CD4-positive, CD25-positive, alpha-beta regulatory T cell (primary cell): Measurements from ENCODE around the gene PATJ. TPM values are rescaled to one million over a fixed set of nuclear protein-coding genes. Genes with fewer than 3 reads are reported as not detected.
A peak's percentile ranks its signal among the peaks of the same experiment; 100 is the strongest.

ENCODE experiments used
- ATAC-seq, 2 donors: fragments of 150-1000 bp; cut with Tn5 transposase; one replicate each; pipeline ENCODE4 v1.10.0; 2021; ENCODE audit warnings: low read depth in 2 of 2, moderate number of reproducible peaks in 2 of 2, moderate library complexity in 1 of 2
- DNase-seq, 3 donors: peaks; one replicate each; pipeline versions ENCODE4 v3.0.0 to v3.0.0-alpha.2; 2012 to 2022; ENCODE audit warnings: mixed read lengths in 1 of 3
- H3K27ac ChIP-seq: one replicate; pipeline ENCODE4 v1.7.0; 2013; ENCODE audit warnings: mild to moderate bottlenecking, low read length; ENCODE audit not compliant: insufficient read depth, poor library complexity, severe bottlenecking
- H3K27me3 ChIP-seq: one replicate; pipeline ENCODE4 v1.7.0; 2013; ENCODE audit warnings: low read length; ENCODE audit not compliant: control insufficient read depth, insufficient read depth
- H3K36me3 ChIP-seq: one replicate; pipeline ENCODE4 v1.7.0; 2013; ENCODE audit warnings: mild to moderate bottlenecking, low read length, moderate library complexity; ENCODE audit not compliant: control insufficient read depth, insufficient read depth
- H3K4me1 ChIP-seq: 2 replicates; pipeline ENCODE4 v1.7.0; 2013; ENCODE audit warnings: mild to moderate bottlenecking, low read length; ENCODE audit not compliant: insufficient read depth, control insufficient read depth, poor library complexity, severe bottlenecking
- H3K4me3 ChIP-seq: one replicate; pipeline ENCODE4 v1.7.0; 2013; ENCODE audit warnings: low read depth, mild to moderate bottlenecking, low read length, moderate library complexity
- H3K9me3 ChIP-seq, 2 experiments: 1 replicate in 1 of 2; 2 replicates in 1 of 2; pipeline ENCODE4 v1.7.0; 2013; ENCODE audit warnings: low read length in 2 of 2, mild to moderate bottlenecking in 1 of 2, moderate library complexity in 1 of 2; ENCODE audit not compliant: control insufficient read depth in 2 of 2
- H3K27ac Mint-ChIP-seq, 3 donors: one replicate each; pipeline ENCODE4 v1.8.0; 2020 to 2022; ENCODE audit warnings: mild to moderate bottlenecking in 3 of 3, mixed read lengths in 3 of 3, moderate library complexity in 2 of 3
- H3K27me3 Mint-ChIP-seq: one replicate; pipeline ENCODE4 v1.8.0; 2022; ENCODE audit warnings: mild to moderate bottlenecking, mixed read lengths
- H3K36me3 Mint-ChIP-seq: one replicate; pipeline ENCODE4 v1.8.0; 2020; ENCODE audit warnings: mixed read lengths
- H3K4me1 Mint-ChIP-seq, 4 donors: one replicate each; pipeline ENCODE4 v1.8.0; 2020 to 2022; ENCODE audit warnings: mixed read lengths in 4 of 4, mild to moderate bottlenecking in 1 of 4
- H3K4me3 Mint-ChIP-seq, 4 donors: one replicate each; pipeline ENCODE4 v1.8.0; 2020 to 2022; ENCODE audit warnings: mild to moderate bottlenecking in 4 of 4, mixed read lengths in 4 of 4, moderate library complexity in 3 of 4
- H3K9me3 Mint-ChIP-seq, 7 donors: one replicate each; pipeline ENCODE4 v1.8.0; 2020 to 2022; ENCODE audit warnings: mixed read lengths in 7 of 7, mild to moderate bottlenecking in 3 of 7, moderate library complexity in 2 of 7
- polyA plus RNA-seq, 4 donors: library from polyadenylated mRNA; unstranded; fragments of 300-500 nt; fragmentation: Illumina TruSeq; gene quantifications; one replicate each; pipeline ENCODE4 v1.2.3, GENCODE V29; 2021
- total RNA-seq: library from RNA; stranded (reverse); gene quantifications from one replicate; pipeline ENCODE4 v1.2.3, GENCODE V29; 2022

The PATJ gene
- total and polyA plus RNA-seq, 5 donors from 2014 or later: 8.6 to 49.2 (median 15.9) TPM

GRCh38 chr1:61742620-61743430, 545 bp downstream of the PATJ start:
- Mint-ChIP-seq H3K27me3 (no peaks in the 10 kb centered on the region), H3K4me3 (peak overlapping the region; percentile 76 to 97 (median 87)), H3K4me1 (peaks cover 18 to 36% (median 29%) of the 10 kb centered on the region in 4 donors), H3K36me3 (no peaks in the 10 kb centered on the region), H3K27ac (peak overlapping the region; percentile 31 to 88 (median 81)), H3K9me3 (no peaks in the 10 kb centered on the region)
- H3K9me3 ChIP-seq: no peaks in the 10 kb centered on the region
- DNase-seq (no peak), ATAC-seq (no peak)
- no peaks in the 10 kb centered on the region for H3K27me3 ChIP-seq
- no peaks in the 10 kb centered on the region for H3K36me3 ChIP-seq
- peak overlapping the region; percentile 76 for H3K27ac ChIP-seq
- peaks cover 18% of the 10 kb centered on the region for H3K4me1 ChIP-seq
- peak overlapping the region; percentile 24 for H3K4me3 ChIP-seq

GRCh38 chr1:61743431-61743705, 1.1 kb downstream of the PATJ start:
- no peak for ATAC-seq
- no peak overlapping the region for H3K27ac ChIP-seq
- no peaks in the 10 kb centered on the region for H3K27me3 Mint-ChIP-seq

GRCh38 chr1:61743716-61744580, 1.7 kb downstream of the PATJ start:
- Histone ChIP-seq H3K36me3 (no peaks in the 10 kb centered on the region), H3K9me3 (no peaks in the 10 kb centered on the region), H3K4me1 (peaks cover 18% of the 10 kb centered on the region), H3K27me3 (no peaks in the 10 kb centered on the region), H3K27ac (peak overlapping the region; percentile 8), H3K4me3 (no peak overlapping the region)
- H3K36me3 Mint-ChIP-seq: no peaks in the 10 kb centered on the region
- no peaks in the 10 kb centered on the region for H3K27me3 Mint-ChIP-seq
- no peaks in the 10 kb centered on the region for H3K9me3 Mint-ChIP-seq
- peak overlapping the region; percentile 32 to 81 (median 56) for H3K27ac Mint-ChIP-seq
- no peak for ATAC-seq
- DNase-seq: no peak
- peak overlapping the region; percentile 76 to 97 (median 87) for H3K4me3 Mint-ChIP-seq
- peaks cover 22 to 37% (median 32%) of the 10 kb centered on the region in 4 donors for H3K4me1 Mint-ChIP-seq

More at GRCh38 chr1:61743431-61743705, 1.1 kb downstream of the PATJ start:
- no peak for DNase-seq
- Mint-ChIP-seq H3K4me3 (peak overlapping the region; percentile 76 to 97 (median 87)), H3K27ac (peak overlapping the region; percentile 31 to 88 (median 81)), H3K4me1 (peaks cover 19 to 36% (median 30%) of the 10 kb centered on the region in 4 donors), H3K36me3 (no peaks in the 10 kb centered on the region), H3K9me3 (no peaks in the 10 kb centered on the region)
- Histone ChIP-seq H3K27me3 (no peaks in the 10 kb centered on the region), H3K36me3 (no peaks in the 10 kb centered on the region), H3K9me3 (no peaks in the 10 kb centered on the region), H3K4me1 (peaks cover 18% of the 10 kb centered on the region), H3K4me3 (peak overlapping the region; percentile 24)

GRCh38 chr1:61746813-61747212, 4.5 kb downstream of the PATJ start:
- ATAC-seq: no peak
- Mint-ChIP-seq H3K4me3 (no peak overlapping the region), H3K27me3 (no peaks in the 10 kb centered on the region), H3K9me3 (no peaks in the 10 kb centered on the region), H3K27ac (peak overlapping the region in 1 of 3 donors; percentile 24), H3K36me3 (no peaks in the 10 kb centered on the region), H3K4me1 (peaks cover 15 to 30% (median 24%) of the 10 kb centered on the region in 4 donors)
- Histone ChIP-seq H3K27ac (no peak overlapping the region), H3K9me3 (no peaks in the 10 kb centered on the region), H3K36me3 (no peaks in the 10 kb centered on the region), H3K4me1 (peaks cover 12% of the 10 kb centered on the region), H3K27me3 (no peaks in the 10 kb centered on the region), H3K4me3 (no peak overlapping the region)
- no peak for DNase-seq

GRCh38 chr1:61748566-61748965, 6.3 kb downstream of the PATJ start:
- no peaks in the 10 kb centered on the region for H3K9me3 Mint-ChIP-seq
- Histone ChIP-seq H3K27ac (no peak overlapping the region), H3K36me3 (no peaks in the 10 kb centered on the region), H3K27me3 (no peaks in the 10 kb centered on the region), H3K4me3 (no peak overlapping the region), H3K9me3 (no peaks in the 10 kb centered on the region), H3K4me1 (no peaks in the 10 kb centered on the region)
- no peaks in the 10 kb centered on the region for H3K36me3 Mint-ChIP-seq
- DNase-seq: no peak
- H3K4me3 Mint-ChIP-seq: no peak overlapping the region
- H3K27me3 Mint-ChIP-seq: no peaks in the 10 kb centered on the region
- no peak overlapping the region for H3K27ac Mint-ChIP-seq
- no peak for ATAC-seq
- H3K4me1 Mint-ChIP-seq: peaks cover 14 to 21% (median 19%) of the 10 kb centered on the region in 4 donors

GRCh38 chr1:61749574-61749973, 7.3 kb downstream of the PATJ start:
- H3K9me3 Mint-ChIP-seq: no peaks in the 10 kb centered on the region
- no peaks in the 10 kb centered on the region for H3K27me3 Mint-ChIP-seq
- H3K27ac ChIP-seq: no peak overlapping the region
- peaks cover 14 to 19% (median 14%) of the 10 kb centered on the region in 4 donors for H3K4me1 Mint-ChIP-seq
- no peak overlapping the region for H3K4me3 ChIP-seq
- peak overlapping the region in 1 of 3 donors; percentile 56 for H3K27ac Mint-ChIP-seq
- H3K27me3 ChIP-seq: no peaks in the 10 kb centered on the region
- no peak for ATAC-seq
- H3K36me3 ChIP-seq: no peaks in the 10 kb centered on the region
- H3K36me3 Mint-ChIP-seq: no peaks in the 10 kb centered on the region
- H3K4me1 ChIP-seq: no peaks in the 10 kb centered on the region
- no peaks in the 10 kb centered on the region for H3K9me3 ChIP-seq
- H3K4me3 Mint-ChIP-seq: no peak overlapping the region
- DNase-seq: no peak

GRCh38 chr1:61752921-61753389, 10.7 kb downstream of the PATJ start:
- H3K27ac ChIP-seq: no peak overlapping the region
- H3K4me3 ChIP-seq: no peak overlapping the region
- peak overlapping the region in 1 of 3 donors; percentile 8 for H3K27ac Mint-ChIP-seq
- H3K4me3 Mint-ChIP-seq: no peak overlapping the region
- H3K36me3 Mint-ChIP-seq: peaks cover 4% of the 10 kb centered on the region
- no peaks in the 10 kb centered on the region for H3K36me3 ChIP-seq
- H3K9me3 Mint-ChIP-seq: no peaks in the 10 kb centered on the region
- no peak for ATAC-seq
- no peak for DNase-seq
- H3K27me3 ChIP-seq: no peaks in the 10 kb centered on the region
- peaks cover 4 to 16% (median 11%) of the 10 kb centered on the region in 4 donors for H3K4me1 Mint-ChIP-seq
- H3K27me3 Mint-ChIP-seq: no peaks in the 10 kb centered on the region
- no peaks in the 10 kb centered on the region for H3K4me1 ChIP-seq
- no peaks in the 10 kb centered on the region for H3K9me3 ChIP-seq
